H1 (cell line): ENCODE results near the gene GCNT1. TPM values are rescaled to one million over a fixed set of nuclear protein-coding genes. Genes with fewer than 3 reads are reported as not detected.

Source experiments
- CTCF ChIA-PET: fragments of 300-600 bp; sonication (Branson Sonifier 250); formaldehyde crosslinking; loops from one replicate; lab custom pipeline; 2021; ENCODE audit not compliant: partially characterized antibody; lab: Charles Lee
- POLR2A ChIA-PET: fragments of 300-600 bp; sonication (Branson Sonifier 250); formaldehyde crosslinking; loops from one replicate; lab custom pipeline; 2021; ENCODE audit warnings: inconsistent platforms; ENCODE audit not compliant: partially characterized antibody; lab: Charles Lee
- DNase-seq, 2 experiments: peaks; one replicate each; pipeline versions ENCODE4 v3.0.0 to v3.0.0-alpha.2; 2010 to 2022; ENCODE audit warnings: low spot score in 2 of 2, low read depth in 1 of 2, mixed read lengths in 1 of 2
- FAIRE-seq: peaks from 2 replicates; lab custom pipeline; 2011; peaks lifted over from hg19 to GRCh38; lab: Jason Lieb, UNC
- H2AFZ ChIP-seq: 2 replicates; pipeline ENCODE4 v1.8.1; 2012; ENCODE audit warnings: low read length, inconsistent platforms
- H2AK5ac ChIP-seq: 2 replicates; pipeline ENCODE4 v1.6.1; 2013; ENCODE audit warnings: low read depth, low read length
- H2BK120ac ChIP-seq: replicated peaks from 2 replicates; pipeline ENCODE3; 2013; ENCODE audit warnings: low read depth, low read length, inconsistent platforms
- H2BK12ac ChIP-seq: 2 replicates; pipeline ENCODE4 v1.6.1; 2013; ENCODE audit warnings: low read depth, low read length
- H2BK15ac ChIP-seq: 2 replicates; pipeline ENCODE4 v1.6.1; 2013; ENCODE audit warnings: low read length
- H2BK20ac ChIP-seq: 2 replicates; pipeline ENCODE4 v1.6.1; 2013; ENCODE audit warnings: low read length
- H2BK5ac ChIP-seq: 2 replicates; pipeline ENCODE4 v1.6.1; 2013; ENCODE audit warnings: low read depth, low read length
- H3K14ac ChIP-seq: 2 replicates; pipeline ENCODE4 v1.6.1; 2013; ENCODE audit warnings: inconsistent platforms; ENCODE audit not compliant: insufficient read length
- H3K18ac ChIP-seq: 2 replicates; pipeline ENCODE4 v1.6.1; 2013; ENCODE audit warnings: low read length; ENCODE audit errors: extremely low read depth
- H3K23ac ChIP-seq: 2 replicates; pipeline ENCODE4 v1.6.1; 2013; ENCODE audit warnings: inconsistent platforms; ENCODE audit not compliant: insufficient read length
- H3K23me2 ChIP-seq: 2 replicates; pipeline ENCODE4 v1.6.1; 2013; ENCODE audit warnings: low read depth, low read length
- H3K27ac ChIP-seq: 2 replicates; pipeline ENCODE4 v1.6.1; 2011; ENCODE audit warnings: low read depth, low read length, inconsistent platforms
- H3K27me3 ChIP-seq, 4 experiments: replicated peaks in 1 of 4; 1 replicate in 1 of 4; 2 replicates in 3 of 4; pipeline versions ENCODE4 v1.6.1 to v1.8.1; 2011 to 2013; ENCODE audit warnings: low read length in 3 of 4, mild to moderate bottlenecking in 3 of 4, inconsistent platforms in 2 of 4, mixed read lengths in 2 of 4, moderate library complexity in 1 of 4; ENCODE audit not compliant: control insufficient read depth in 3 of 4, insufficient read depth in 3 of 4; ENCODE audit errors: extremely low read depth in 1 of 4
- H3K36me3 ChIP-seq, 4 experiments: 2 replicates each; pipeline versions ENCODE4 v1.6.1 to v1.8.1; 2011 to 2013; ENCODE audit warnings: mild to moderate bottlenecking in 4 of 4, low read length in 3 of 4, moderate library complexity in 2 of 4, control low read depth in 1 of 4, inconsistent platforms in 1 of 4; ENCODE audit not compliant: insufficient read depth in 4 of 4, control insufficient read depth in 2 of 4
- H3K4ac ChIP-seq: replicated peaks from 2 replicates; pipeline ENCODE3; 2013; ENCODE audit warnings: low read length, low read depth, mixed read lengths, inconsistent platforms; ENCODE audit not compliant: insufficient read length
- H3K4me1 ChIP-seq, 4 experiments: replicated peaks in 1 of 4; 1 replicate in 1 of 4; 2 replicates in 3 of 4; pipeline versions ENCODE4 v1.6.1 to v1.8.1; 2011 to 2013; ENCODE audit warnings: low read length in 3 of 4, inconsistent platforms in 2 of 4, mixed read lengths in 1 of 4; ENCODE audit not compliant: insufficient read depth in 4 of 4, control insufficient read depth in 3 of 4
- H3K4me2 ChIP-seq, 2 experiments: 2 replicates each; pipeline versions ENCODE4 v1.6.1 to v1.8.1; 2011 to 2013; ENCODE audit warnings: low read depth in 2 of 2, low read length in 2 of 2, control low read depth in 1 of 2, inconsistent platforms in 1 of 2, mild to moderate bottlenecking in 1 of 2; ENCODE audit not compliant: insufficient read depth in 1 of 2
- H3K4me3 ChIP-seq, 4 experiments: fragments of 200-600, 300-600 bp in 1 of 4; sonication (generic), shearing (Covaris generic), sonication (Bioruptor Twin) in 1 of 4; 2 replicates each; pipeline versions ENCODE4 v1.5.1 to v1.8.1; 2011 to 2016; ENCODE audit warnings: low read length in 4 of 4, low read depth in 3 of 4, control low read depth in 2 of 4, inconsistent platforms in 2 of 4, mild to moderate bottlenecking in 2 of 4, mixed read lengths in 1 of 4, moderate library complexity in 1 of 4; ENCODE audit not compliant: insufficient read depth in 2 of 4; ENCODE audit errors: extremely low read depth in 1 of 4
- H3K56ac ChIP-seq: replicated peaks from 2 replicates; pipeline ENCODE3; 2013; ENCODE audit warnings: low read depth, mild to moderate bottlenecking, mixed read lengths, low read length, inconsistent platforms; ENCODE audit not compliant: insufficient read length
- H3K79me1 ChIP-seq: 2 replicates; pipeline ENCODE4 v1.6.1; 2013; ENCODE audit warnings: low read depth, low read length, control low read depth
- H3K79me2 ChIP-seq, 2 experiments: 2 replicates each; pipeline versions ENCODE4 v1.6.1 to v1.8.1; 2012 to 2013; ENCODE audit warnings: low read length in 2 of 2, mild to moderate bottlenecking in 2 of 2, inconsistent platforms in 1 of 2; ENCODE audit not compliant: insufficient read depth in 2 of 2, control insufficient read depth in 1 of 2
- H3K9ac ChIP-seq, 4 experiments: replicated peaks in 1 of 4; 1 replicate in 1 of 4; 2 replicates in 3 of 4; pipeline versions ENCODE4 v1.6.1 to v1.8.1; 2011 to 2013; ENCODE audit warnings: low read depth in 3 of 4, low read length in 3 of 4, control low read depth in 2 of 4, mild to moderate bottlenecking in 2 of 4, moderate library complexity in 2 of 4, inconsistent platforms in 1 of 4; ENCODE audit errors: extremely low read depth in 1 of 4
- H3K9me3 ChIP-seq, 2 experiments: 2 replicates each; pipeline versions ENCODE4 v1.6.1 to v1.8.1; 2012 to 2013; ENCODE audit warnings: mild to moderate bottlenecking in 2 of 2, moderate library complexity in 2 of 2, control low read depth in 1 of 2, inconsistent platforms in 1 of 2, low read depth in 1 of 2, low read length in 1 of 2, mixed read lengths in 1 of 2; ENCODE audit not compliant: insufficient read depth in 2 of 2
- H4K20me1 ChIP-seq, 2 experiments: replicated peaks in 1 of 2; 2 replicates each; pipeline versions ENCODE3 to v1.8.1; 2011 to 2013; ENCODE audit warnings: inconsistent platforms in 2 of 2, low read length in 2 of 2, mild to moderate bottlenecking in 1 of 2; ENCODE audit not compliant: insufficient read depth in 2 of 2, control insufficient read depth in 1 of 2
- H4K5ac ChIP-seq: 2 replicates; pipeline ENCODE4 v1.6.1; 2013; ENCODE audit warnings: low read length, low read depth, mixed read lengths, inconsistent platforms; ENCODE audit not compliant: insufficient read length
- H4K8ac ChIP-seq: 2 replicates; pipeline ENCODE4 v1.8.0; 2013; ENCODE audit warnings: mild to moderate bottlenecking, moderate library complexity, low read length, inconsistent platforms; ENCODE audit not compliant: insufficient read depth; ENCODE audit errors: extremely low read depth
- H4K91ac ChIP-seq: replicated peaks from 2 replicates; pipeline ENCODE3; 2013; ENCODE audit warnings: low read length, mixed read lengths, inconsistent platforms; ENCODE audit not compliant: insufficient read length
- ASH2L ChIP-seq: fragments of 200-600, 300-600 bp; sonication (generic); IDR thresholded peaks from one replicate; pipeline ENCODE4 v1.7.1; 2017; ENCODE audit warnings: low read length
- HDAC6 ChIP-seq: IDR thresholded peaks from one replicate; pipeline ENCODE4 v1.7.1; 2012; ENCODE audit warnings: low read depth, mild to moderate bottlenecking, inconsistent platforms, low read length, moderate library complexity
- KDM1A ChIP-seq: fragments of 200-600, 300-600 bp; sonication (generic); IDR thresholded peaks from 2 replicates; pipeline ENCODE4 v1.7.1; 2016; ENCODE audit warnings: mild to moderate bottlenecking, low read length, borderline replicate concordance
- KDM4A ChIP-seq: IDR thresholded peaks from one replicate; pipeline ENCODE4 v1.7.1; 2012; ENCODE audit warnings: low read depth, mild to moderate bottlenecking, moderate library complexity, low read length, inconsistent platforms; ENCODE audit not compliant: severe bottlenecking
- RXRA ChIP-seq: IDR thresholded peaks from 2 replicates; pipeline ENCODE4 v1.6.1; 2011; ENCODE audit warnings: low read depth, mild to moderate bottlenecking, low read length, moderate library complexity; ENCODE audit not compliant: insufficient read depth
- SAP30 ChIP-seq: fragments of 300-600 bp; sonication (generic); IDR thresholded peaks from 2 replicates; pipeline ENCODE4 v1.7.1; 2012; ENCODE audit warnings: low read length, moderate library complexity, mild to moderate bottlenecking, inconsistent platforms; ENCODE audit not compliant: insufficient read depth, insufficient replicate concordance
- SIRT6 ChIP-seq: IDR thresholded peaks from one replicate; pipeline ENCODE4 v1.7.1; 2012; ENCODE audit warnings: low read length, inconsistent platforms
- SP4 ChIP-seq: IDR thresholded peaks from 2 replicates; pipeline ENCODE4 v1.6.1; 2012; ENCODE audit warnings: low read length, inconsistent platforms
- TEAD4 ChIP-seq: IDR thresholded peaks from 2 replicates; pipeline ENCODE4 v1.6.1; 2012; ENCODE audit warnings: low read depth, low read length, inconsistent platforms, mixed read lengths
- WGBS, 2 experiments: shearing (Covaris generic) in 1 of 2; methylation state at CpG; one replicate each; pipeline versions ENCODE4 v1.1.6 to v1.1.7; 2013 to 2015; ENCODE audit warnings: low lambda C conversion rate in 2 of 2, mixed read lengths in 2 of 2, inconsistent platforms in 1 of 2, low coverage in 1 of 2, missing lambda C conversion rate in 1 of 2; ENCODE audit not compliant: insufficient replicate concordance in 2 of 2, insufficient coverage in 1 of 2, insufficient read length in 1 of 2; ENCODE audit errors: extremely low coverage in 1 of 2, missing lambda C conversion rate in 1 of 2; 5-methylcytosine and 5-hydroxymethylcytosine counted together
- polyA plus RNA-seq, 7 experiments: library from polyadenylated mRNA; depleted of rRNA in 3 of 7; stranded (reverse) in 5 of 7; unstranded in 2 of 7; fragments of >200 nt in 5 of 7; fragments of 200-250 nt in 2 of 7; gene quantifications; 1 replicate in 5 of 7; 2 replicates in 1 of 7; 4 replicates in 1 of 7; pipeline versions ENCODE4 v1.2.1 to v1.2.3, GENCODE V29; 2011 to 2013; ENCODE audit warnings: missing spikeins in 2 of 7, mixed read lengths in 2 of 7
- total RNA-seq: library from RNA; stranded (reverse); fragmentation: NEBNext Ultra II Directional; extraction: Animal tissue kit (Norgen Biotek cat#: 25700); gene quantifications from 2 replicates; pipeline ENCODE4 v1.2.1, GENCODE V29; 2021
- TF ChIP-seq, protein P1 (sequence below): IDR thresholded peaks from 2 replicates; pipeline ENCODE4 v1.6.1; 2011; ENCODE audit warnings: low read length, improper control_type of control experiment
- TF ChIP-seq, protein P2 (sequence below): IDR thresholded peaks from 2 replicates; pipeline ENCODE4 v1.6.1; 2012; ENCODE audit warnings: low read length, inconsistent platforms

Gene GCNT1
- total and polyA plus RNA-seq, 2 of the 8 experiments (the other 6 are each of a cell fraction or from before 2014, with no cell fraction given) = 13.0 to 16.5 TPM

DNA sequence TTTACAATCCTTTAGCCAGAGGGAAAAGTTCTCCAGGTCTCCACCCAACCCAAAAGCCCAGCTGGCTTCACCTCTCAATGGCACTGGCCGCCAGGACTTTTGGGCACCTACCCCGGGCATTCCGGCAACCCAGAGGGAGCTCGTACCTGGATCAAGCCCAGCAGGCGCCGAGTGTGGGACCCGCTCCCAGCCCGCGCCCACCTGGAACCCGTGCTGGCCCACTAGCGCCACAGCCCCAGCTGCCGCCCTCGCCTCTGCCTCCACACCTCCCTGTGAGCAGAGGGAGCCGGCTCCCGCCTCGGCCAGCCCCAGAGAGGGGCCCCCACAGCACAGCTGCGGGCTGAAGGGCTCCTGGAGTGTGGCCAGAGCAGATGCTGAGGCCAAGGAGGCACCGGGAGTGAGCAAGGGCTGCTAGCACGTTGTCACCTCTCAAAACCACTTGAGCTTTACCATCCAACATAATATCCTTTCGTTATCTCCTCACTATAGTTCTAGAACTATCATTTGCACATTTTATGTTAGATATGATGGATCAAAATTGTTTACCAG lies 69.7 kb downstream of the GCNT1 start:
- Histone ChIP-seq H3K4me2 (no peak overlapping the region), H3K23ac (no peak overlapping the region), H2BK20ac (no peak overlapping the region), H3K18ac (no peak overlapping the region), H3K27me3 (no peaks in the 10 kb centered on the region), H3K27ac (no peak overlapping the region), H3K23me2 (no peaks in the 10 kb centered on the region), H3K9me3 (peaks cover 4 to 5% of the 10 kb centered on the region in 2 experiments; a peak in 1 of 4 replicates), H4K8ac (no peak overlapping the region), H2BK12ac (no peak overlapping the region), H2AK5ac (no peak overlapping the region), H4K20me1 (no peaks in the 10 kb centered on the region), H3K4me3 (no peak overlapping the region), H2BK120ac (no peak overlapping the region), H3K4me1 (peaks cover 0 to 2% (median 0%) of the 10 kb centered on the region in 4 experiments; a peak in 1 of 7 replicates), H2BK15ac (no peak overlapping the region), H3K9ac (no peak overlapping the region), H4K91ac (no peak overlapping the region), H3K4ac (no peak overlapping the region), H3K56ac (no peak overlapping the region), H3K14ac (no peak overlapping the region), H3K36me3 (peaks cover 0 to 3% (median 0%) of the 10 kb centered on the region in 4 experiments; a peak in 1 of 8 replicates), H2BK5ac (no peak overlapping the region), H3K79me2 (no peaks in the 10 kb centered on the region), H4K5ac (no peak overlapping the region), H2AFZ (no peak overlapping the region), H3K79me1 (no peaks in the 10 kb centered on the region)
- ChIA-PET CTCF (interaction anchor here (1.3 kb wide), 1 partner anchor 32 kb away, joined by 3 read pairs; no protein-coding TSS in a partner anchor), POLR2A (no interaction called here)
- no peak for DNase-seq
- no peak for FAIRE-seq
- 96% methylated on average over 20 of the region's 20 CpGs; no CpG with 5 or more reads in 1 of the 2 experiments for WGBS, 2 experiments
- no peak for TF ChIP-seq TEAD4
- no peak for TF ChIP-seq KDM1A
- no peak for TF ChIP-seq SP4
- no peak for TF ChIP-seq SAP30
- TF ChIP-seq, protein P1, sequence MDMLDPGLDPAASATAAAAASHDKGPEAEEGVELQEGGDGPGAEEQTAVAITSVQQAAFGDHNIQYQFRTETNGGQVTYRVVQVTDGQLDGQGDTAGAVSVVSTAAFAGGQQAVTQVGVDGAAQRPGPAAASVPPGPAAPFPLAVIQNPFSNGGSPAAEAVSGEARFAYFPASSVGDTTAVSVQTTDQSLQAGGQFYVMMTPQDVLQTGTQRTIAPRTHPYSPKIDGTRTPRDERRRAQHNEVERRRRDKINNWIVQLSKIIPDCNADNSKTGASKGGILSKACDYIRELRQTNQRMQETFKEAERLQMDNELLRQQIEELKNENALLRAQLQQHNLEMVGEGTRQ = no peak
- no peak for TF ChIP-seq ASH2L
- TF ChIP-seq, protein P2, sequence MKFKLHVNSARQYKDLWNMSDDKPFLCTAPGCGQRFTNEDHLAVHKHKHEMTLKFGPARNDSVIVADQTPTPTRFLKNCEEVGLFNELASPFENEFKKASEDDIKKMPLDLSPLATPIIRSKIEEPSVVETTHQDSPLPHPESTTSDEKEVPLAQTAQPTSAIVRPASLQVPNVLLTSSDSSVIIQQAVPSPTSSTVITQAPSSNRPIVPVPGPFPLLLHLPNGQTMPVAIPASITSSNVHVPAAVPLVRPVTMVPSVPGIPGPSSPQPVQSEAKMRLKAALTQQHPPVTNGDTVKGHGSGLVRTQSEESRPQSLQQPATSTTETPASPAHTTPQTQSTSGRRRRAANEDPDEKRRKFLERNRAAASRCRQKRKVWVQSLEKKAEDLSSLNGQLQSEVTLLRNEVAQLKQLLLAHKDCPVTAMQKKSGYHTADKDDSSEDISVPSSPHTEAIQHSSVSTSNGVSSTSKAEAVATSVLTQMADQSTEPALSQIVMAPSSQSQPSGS = no peak
- TF ChIP-seq KDM4A = no peak
- no peak for TF ChIP-seq RXRA
- TF ChIP-seq HDAC6 = no peak
- TF ChIP-seq SIRT6 = no peak
